GM18858 (cell line): ENCODE results near the gene HEPACAM.

Experiments
- ATAC-seq: cut with Tn5 transposase; IDR thresholded peaks from one replicate; pipeline ENCODE4 v1.9.1; 2021; ENCODE audit not compliant: unreplicated experiment

HEPACAM gene

DNA sequence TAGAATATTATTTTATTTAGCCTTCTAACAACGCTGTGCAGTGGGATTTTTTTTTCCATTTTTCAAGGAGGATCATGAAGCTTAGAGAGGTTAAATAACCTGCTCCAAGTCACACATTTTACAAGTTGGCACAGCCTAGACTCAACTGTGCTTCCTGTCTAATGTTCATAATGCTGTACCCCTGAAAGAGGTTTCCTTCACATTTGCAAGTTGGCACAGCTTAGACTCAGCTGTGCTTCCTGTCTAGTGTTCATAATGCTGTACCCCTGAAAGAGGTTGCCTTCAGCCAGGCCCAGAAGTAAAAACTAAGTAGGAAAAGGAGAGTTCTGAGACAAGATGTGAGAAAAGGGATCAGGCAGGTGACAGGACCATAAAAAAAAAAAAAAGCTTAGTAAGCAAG is 7.9 kb upstream of the HEPACAM start:
- no peak for ATAC-seq

DNA sequence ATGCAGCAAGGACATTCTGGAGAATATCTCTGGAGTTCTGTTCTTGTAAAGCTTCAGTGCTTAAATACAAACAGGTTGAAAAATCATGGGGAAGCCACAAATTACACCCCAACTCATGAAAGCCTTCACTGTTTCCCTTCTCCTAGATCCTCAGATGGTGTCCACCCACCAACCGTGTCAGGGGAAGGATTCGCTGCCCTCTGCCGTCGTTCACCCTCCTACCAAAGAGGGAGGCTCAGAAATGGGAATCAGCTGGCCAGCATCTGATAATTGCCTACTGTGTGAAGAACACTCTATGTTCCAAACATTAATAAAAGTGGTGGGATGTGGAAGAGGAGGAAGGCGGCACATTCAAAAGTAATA is 7.4 kb upstream of the HEPACAM start:
- no peak for ATAC-seq

DNA sequence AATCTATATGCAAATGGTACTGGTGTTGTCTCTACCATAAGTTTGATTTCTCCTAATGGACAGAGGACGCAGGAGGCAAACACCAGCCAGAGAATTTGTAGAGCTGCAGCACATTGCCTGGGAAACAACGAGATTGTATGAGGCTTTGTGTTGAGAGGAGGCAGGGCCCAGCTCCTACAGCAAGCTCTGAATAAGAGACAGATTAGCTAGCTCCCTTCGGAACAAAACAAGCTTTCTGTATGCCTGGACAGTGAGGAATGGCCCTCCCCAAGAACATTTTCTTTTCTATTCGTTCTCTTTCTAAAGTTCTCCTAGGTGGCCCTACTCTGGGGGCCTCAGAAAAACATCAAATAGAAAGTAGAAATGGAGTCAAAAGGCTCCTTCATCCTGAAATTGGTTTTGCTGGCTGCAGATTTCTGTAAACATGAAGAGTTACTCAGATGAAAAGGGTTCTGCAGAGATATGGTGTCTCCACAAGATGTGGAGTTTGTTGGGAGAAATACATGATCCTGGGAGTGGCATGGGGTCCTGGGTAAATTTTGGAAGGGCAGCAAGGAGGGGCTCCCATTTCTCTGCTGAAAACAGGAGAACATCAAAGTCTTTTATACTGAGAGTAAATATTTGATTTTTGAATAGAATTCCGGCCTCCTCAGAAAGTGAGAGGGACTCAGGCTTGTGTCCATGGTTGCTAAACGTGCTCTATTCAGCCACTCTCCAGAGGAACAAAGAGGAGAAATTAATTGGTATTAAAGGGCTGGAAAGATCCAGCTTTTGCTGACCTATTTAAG is 6.8 kb upstream of the HEPACAM start:
- ATAC-seq = no peak

DNA sequence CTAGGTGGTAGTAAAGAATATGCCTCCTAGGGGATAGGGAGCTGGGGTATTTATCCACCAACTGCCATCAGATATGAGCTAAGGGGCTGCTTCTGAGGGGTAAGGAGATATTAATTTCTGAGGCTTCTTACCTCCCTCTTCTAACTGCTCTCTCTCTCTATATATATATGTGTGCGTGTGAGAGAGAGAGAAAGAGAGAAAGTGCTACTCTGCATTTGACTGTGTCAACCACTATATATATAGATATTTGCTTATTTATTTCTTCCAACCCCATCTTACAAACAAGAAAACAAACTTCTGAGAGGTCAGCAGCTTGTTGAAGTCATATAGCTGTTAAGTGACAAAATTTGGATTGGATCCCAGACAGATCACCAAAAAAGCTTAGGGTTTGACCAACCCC is 5.9 kb upstream of the HEPACAM start:
- ATAC-seq = no peak

DNA sequence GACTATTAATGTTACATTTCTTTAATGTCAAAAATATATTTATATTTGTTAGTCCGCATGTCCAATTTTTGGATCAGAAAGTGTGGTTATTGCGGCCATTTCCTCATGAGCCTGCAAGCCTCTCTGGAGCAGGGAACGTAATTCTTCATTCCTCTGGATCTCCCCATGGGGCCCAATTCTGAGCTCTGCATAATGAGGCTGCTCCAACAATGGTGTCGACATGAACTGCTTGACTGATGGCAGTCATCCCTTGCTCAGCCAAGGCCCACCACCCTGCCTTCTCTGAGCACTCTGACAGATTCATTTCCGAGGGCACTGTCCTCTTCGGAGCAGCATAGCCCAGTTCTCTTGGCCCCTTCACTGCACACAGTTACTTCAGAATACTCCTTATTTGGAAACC is 3.1 kb upstream of the HEPACAM start:
- ATAC-seq = no peak

DNA sequence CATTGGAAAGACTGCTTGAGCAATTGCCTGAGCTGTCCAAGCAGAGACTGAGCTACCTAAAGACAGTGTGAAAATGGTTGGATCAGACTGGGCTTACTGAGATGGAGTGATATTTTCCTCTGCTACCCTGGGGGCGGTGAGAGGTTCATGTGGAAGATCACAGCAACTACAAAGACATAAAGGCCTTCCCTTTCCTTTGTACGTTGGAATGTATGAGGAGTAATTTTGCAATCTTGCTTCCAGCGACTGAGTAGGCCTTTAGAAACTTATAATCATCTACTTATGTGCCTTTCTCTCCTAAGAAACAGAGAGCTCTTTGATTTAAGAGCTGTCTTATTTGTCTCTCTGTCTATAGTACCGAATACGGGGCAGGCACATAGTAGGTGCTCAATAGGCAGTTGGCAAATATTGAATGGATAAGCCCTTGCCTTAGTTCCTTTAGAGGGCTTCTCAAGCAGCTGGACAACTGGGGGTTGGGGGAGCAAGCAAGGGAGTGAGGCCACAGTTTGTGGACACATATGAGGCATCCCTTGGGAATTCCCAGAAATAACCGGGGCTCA is 2.4 kb upstream of the HEPACAM start:
- no peak for ATAC-seq

DNA sequence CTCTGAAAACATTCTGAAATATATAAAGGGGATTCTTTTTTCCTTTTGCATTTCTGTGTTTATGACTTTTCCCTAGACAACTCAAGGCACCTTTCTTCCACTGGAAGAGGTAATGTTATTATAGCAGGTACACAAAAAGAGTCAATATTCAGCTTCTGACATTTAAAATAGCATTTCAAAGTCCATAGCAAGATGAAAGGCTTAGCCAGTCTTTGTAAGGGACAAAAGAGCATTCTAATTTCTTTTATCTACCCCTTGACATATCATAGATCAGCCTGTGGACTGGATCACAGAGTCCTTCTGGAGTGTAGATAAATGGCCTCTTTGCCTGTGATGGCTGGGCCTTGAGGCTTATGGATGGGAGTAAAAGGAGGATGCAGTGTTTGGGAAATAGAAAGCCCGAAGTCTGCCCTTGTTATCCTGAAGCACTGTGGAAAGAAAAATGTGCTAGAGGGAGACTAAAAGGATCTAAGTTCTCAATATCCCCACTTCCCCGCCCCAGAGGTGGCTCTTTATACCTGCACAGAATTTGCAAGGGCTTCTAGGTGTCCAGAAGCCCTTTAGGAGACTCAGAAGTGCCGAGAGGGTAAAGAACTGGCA is 1.6 kb upstream of the HEPACAM start:
- no peak for ATAC-seq

DNA sequence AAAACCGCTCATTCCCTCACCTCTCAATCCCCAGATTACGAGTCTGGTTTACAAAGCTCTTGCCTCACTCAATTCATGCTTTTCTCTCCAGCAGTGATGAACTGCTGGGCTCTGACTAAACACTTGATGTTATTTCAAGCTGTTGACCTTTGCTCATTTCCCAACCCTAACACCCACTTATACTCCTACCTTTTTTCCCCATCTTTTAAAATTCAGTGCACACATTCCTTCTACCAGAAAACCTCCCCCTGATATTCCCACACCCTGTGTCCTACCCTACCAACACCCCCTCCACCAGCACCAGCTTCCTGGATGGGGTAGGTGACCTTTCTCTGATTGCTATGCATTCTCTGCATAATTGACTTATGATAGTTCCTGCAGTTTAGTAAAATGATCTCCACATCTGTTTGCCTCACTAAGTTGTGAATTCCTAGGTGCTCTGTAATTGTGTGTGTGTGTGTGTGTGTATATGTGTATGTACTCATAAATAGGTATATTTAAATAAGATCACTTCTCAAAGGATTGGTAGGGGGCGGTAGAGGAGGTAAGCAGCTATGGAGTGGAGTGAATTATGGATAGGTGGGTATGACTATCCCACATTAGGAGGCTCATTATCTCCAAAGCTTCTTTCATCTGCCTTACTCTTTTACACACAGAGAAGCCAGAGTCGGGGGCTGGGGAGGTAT is 842 bp downstream of the HEPACAM start:
- no peak for ATAC-seq

DNA sequence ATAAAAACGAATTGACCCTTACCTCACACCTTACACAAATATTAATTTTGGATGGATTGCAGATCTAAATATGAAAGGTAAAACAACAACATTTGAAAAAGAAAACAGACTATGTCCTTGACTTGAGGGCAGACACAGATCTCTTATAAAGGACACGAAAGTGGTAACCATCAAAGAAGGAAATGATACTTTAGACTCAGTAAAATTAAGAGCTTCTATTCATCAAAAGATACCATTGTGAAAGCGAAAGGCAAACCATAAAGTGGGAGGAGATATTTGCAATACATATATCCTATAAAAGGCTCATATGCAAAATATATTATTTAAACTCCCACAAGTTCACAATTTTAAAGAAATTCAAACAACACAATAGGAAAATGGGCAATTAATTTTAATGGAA is 5.0 kb downstream of the HEPACAM start:
- peak; percentile 80 for ATAC-seq

DNA sequence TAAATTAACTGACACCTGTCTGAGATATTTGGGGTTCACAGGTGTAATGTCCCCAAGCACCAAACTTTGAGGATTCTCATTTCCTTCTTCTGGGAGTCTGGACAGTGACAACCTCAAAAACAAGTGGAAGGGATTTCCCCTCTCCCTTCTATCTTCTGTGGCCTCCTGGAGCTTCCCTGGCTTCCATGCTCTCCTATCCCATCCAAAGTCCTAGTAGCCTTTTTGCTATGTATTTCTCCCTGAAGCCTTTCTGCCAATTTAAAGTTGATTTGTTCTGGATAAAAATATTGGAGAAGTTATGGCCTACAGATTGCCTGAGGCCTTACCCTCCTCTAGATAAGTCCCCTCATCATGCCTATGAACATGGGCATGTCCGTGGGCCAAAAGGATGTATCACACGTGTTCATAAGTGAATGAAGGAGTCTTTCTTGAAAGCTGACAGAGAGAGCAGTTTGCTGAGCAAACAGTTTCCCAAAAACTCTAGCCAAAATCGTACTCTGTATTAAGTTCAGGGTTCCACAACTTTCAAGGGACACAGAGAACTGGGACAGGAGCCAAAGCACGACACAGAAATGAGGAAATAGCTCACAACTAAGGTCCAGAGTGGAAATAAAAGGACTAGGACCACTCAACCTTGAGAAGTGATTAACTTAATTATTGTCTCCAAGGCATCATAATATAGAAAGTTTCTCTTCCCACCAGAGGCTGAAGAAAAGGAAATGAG is 6.7 kb downstream of the HEPACAM start:
- no peak for ATAC-seq

DNA sequence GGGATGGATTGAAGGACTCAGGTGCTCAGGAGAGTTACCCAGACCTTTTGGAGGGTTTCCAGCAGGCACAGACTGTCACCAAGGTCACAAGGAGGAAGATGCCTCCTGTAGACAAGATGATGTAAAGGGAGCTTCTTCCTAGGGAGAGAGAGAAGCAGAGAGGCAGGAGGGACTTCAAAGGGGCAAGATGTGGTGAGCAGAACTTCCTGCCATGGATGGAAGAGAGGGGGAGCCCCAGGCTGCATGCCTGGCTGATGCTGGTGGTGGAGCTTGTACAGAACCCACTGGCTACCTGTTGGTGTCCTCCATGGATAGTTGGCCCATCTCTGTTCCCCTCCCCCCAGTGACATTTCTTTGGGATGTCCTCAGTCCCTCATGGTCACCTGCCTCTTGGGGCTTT is 12.6 kb downstream of the HEPACAM start:
- ATAC-seq = no peak

DNA sequence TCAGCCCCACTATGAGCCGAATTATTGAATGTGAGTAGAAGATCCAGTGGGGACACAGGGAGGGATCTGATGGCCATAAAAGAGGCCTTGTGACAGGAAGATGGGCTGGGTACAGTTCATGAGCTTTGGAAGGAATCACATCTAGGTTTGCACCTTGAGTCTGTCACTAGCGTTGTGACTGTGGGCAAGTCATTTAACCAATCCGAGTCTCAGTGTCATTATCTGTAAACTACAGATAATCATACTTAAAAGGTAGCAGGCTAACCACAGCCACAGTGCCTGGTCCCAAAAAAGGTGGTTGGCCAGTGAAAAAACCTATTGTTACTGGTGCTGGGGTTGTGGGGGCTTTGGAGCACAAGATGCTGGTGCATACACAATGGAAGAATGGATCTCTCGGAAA is 13.0 kb downstream of the HEPACAM start:
- ATAC-seq = no peak

DNA sequence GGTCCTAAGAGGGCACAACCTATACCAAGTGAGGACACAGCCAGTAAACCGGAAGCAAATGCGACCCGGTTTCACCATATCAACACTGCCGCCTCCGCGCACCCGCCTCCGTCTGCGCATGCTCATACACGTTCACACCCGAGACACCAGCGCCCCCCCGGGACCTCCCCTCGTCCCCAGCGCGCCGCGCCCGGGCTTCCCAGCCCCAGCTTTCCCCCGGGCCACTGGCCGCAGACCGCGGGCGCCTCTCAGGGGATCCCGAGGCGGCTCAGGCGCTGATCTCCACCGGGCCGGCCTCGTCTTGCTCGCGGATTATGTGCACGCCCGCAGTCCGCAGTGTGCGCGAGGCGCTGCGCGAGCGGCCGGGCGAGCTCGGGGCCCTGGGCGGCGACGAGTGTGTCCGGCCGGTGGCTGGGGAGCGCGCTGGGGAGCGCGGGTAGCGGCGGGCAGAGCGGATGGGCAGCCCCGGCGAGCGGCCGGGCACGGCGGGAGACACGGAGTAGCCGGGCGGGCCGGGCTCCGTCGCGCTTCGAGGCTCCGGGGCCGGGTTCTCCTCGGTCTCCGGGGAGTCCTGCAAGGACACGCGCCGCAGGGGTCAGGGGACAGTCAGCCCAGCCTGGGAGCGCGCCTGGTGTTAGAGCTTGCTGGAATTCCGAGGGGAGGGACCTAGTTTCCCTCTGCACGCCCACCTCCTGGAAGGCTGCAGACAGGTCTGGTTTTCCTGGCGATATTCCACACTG is 14.8 kb downstream of the HEPACAM start:
- ATAC-seq = no peak

DNA sequence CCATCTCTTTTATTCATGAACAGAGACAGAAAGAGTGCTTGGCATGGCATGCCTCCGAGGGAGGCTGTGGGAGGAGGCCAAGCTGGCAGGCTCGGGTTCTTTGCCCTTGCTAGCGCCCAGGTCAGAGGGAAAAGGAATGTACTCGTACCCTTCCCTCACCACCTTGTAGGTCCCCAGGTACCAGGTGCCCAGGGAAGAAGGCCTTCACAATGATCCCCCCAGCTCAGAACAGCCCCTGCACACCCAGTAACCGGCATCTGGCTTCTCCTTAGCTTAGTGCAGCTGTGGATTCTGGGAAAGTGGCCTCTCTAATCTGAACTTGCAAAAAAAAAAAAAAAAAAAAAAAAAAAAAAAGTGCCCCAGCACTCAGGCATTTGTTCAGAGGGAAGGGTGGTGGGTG is 15.5 kb downstream of the HEPACAM start:
- no peak for ATAC-seq

DNA sequence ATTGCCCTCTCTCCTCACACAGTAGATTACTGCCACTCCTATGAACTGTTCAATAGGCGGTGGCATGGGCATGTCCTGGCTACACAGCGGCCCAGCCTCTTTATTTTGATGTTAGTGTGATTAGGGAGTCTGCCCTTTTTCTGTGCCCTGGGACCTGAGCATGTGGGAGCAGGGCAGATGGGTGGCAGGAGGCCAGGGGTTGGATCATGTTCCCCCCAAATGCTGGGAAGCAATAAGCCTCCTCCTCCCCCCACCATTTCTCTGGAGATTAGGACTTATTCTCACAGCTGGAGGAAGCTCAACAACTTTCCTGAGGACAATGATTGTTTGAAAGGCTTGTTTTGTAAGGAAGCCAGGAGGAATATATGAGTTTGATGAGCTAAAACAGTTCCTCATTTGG is 15.9 kb downstream of the HEPACAM start:
- no peak for ATAC-seq

DNA sequence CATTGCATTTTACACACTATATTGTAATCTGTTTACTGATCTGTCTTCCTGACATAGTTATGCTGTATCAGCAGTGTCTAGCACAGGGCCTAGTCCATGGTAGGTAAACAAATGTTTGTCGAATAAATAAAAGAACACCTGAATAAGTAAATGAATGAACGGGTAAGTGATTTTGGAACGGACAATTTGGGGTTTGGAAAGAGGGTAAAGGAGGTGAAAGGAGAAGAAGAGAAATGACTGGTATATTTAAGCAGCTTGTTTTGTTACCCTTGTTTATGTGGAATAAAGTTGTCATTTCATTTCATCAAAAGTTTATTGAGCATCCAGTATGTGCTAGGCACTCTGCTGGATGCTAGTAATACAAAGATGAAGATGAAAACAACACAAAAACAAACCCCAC is 16.9 kb downstream of the HEPACAM start, which contains the start of gene HEPN1:
Gene HEPN1 (plus strand): TSS at position 301 of the 400 bp plus-strand sequence.
- no peak for ATAC-seq

DNA sequence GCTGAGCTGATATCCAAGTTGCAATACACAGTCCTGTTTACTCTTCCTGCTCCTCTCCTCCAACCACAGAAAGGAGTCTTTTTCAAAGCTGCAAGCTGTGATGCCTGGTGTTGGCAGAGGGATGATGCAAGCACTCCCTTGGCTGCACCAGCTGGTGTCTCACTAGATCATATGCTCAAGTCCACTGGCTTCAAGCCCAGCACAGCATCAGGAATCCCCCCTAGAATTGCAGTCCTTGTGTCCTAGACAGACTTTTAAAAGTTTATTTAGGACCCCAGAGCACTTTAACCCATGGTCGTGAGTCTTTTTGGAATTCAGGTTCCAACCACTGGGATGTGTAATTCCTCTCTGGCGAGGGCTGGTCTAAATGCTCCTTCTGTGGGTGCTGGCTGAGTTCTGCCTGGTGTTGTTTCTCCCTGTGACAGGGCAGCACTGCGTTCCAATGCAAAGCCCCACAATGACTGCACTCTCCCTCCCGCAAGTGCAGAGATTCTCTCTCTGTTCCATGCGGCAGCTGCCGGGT is 18.7 kb downstream of the HEPACAM start:
- no peak for ATAC-seq

DNA sequence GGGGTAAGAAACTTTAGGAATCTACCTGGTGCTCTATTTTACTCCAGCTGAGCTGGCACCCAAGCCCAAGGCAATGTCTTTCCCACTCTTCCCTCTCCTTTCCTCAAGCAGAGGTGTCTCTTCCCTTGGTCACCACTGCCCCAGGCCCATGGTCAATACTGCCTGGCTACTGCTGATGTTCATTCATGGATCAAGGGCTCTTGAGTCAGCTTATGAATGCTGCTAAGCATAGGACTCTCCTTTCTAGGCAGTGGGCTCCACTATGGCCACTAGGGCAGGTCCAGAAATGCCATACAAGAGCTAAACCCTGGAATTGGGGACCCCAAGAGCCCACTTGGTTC is 19.5 kb downstream of the HEPACAM start:
- ATAC-seq = no peak

DNA sequence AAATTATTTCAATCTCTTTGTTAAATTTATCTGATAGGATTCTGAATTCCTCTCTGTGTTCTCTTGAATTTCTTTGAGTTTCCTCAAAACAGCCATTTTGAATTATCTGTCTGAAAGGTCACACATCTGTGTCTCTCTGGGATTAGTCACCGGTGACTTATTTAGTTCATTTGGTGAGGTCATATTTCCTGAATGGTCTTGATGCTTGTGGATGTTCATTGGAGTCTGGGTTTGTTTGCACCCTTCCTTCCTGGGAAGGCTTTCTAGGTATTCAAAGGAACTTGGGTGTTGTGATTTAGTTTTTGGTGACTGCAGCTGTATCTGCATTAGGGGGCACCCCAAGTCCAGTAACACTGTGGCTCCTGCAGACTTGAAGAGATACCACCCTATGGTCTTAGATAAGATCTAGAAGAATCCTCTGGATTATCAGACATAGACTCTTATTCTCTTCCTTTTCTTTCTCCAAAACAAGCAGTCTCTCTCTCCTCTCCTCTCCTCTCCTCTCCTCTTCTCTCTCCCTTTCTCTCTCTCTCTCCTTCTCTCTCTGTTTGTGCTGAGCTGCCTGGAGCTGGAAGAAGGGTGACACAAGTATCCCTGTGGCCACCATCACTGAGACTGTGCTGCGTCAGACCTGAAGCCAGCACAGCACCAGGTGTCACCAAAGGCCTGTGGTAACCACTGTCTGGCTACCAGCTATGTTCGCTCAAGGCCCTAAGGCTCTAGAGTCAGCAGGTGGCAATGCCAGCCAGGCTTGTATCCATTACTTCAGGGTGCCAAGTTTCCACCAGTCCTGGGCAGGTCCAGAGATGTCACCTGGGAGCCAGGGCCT is 20.1 kb downstream of the HEPACAM start:
- ATAC-seq = no peak

DNA sequence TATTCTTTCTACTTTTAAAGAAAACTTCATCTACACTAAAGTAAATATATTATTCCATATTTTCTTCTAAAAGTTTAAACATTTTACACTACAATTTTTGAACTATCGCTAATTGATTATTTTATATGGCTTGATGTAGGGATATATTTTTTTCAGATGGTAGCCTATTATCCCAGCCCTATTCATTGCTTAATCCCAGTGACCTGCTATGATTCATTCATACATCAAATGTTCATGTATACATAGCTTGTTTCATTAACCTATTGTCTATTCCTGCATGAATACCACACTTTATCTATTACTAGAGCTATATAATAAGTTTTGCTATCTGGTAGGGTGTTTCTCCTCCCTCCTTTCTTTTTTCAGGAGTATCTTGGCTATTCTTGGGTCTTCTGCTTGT is 33.2 kb downstream of the HEPACAM start:
- no peak for ATAC-seq
